GM20000 (cell line): ENCODE measurements around the gene CCRL2.

ENCODE experiments used
- DNase-seq: peaks from one replicate; pipeline ENCODE4 v3.0.0; 2012; ENCODE audit warnings: low spot score
- CTCF ChIP-seq: IDR thresholded peaks from 2 replicates; pipeline ENCODE4 v1.5.1; 2012; ENCODE audit warnings: mild to moderate bottlenecking, control low read depth; ENCODE audit errors: extremely low read depth, missing control alignments

CCRL2 gene

GRCh38 chr3:46371519-46372340, 35.3 kb upstream of the CCRL2 start:
- no peak for TF ChIP-seq CTCF
- no peak for DNase-seq

GRCh38 chr3:46372492-46373359, 34.3 kb upstream of the CCRL2 start:
- peak; percentile 34 for DNase-seq
- peak; percentile 71 for TF ChIP-seq CTCF

- no peak for DNase-seq
- no peak for TF ChIP-seq CTCF
These were observed 32.3 kb upstream of the CCRL2 start for GRCh38 chr3:46374755-46375154.

DNA sequence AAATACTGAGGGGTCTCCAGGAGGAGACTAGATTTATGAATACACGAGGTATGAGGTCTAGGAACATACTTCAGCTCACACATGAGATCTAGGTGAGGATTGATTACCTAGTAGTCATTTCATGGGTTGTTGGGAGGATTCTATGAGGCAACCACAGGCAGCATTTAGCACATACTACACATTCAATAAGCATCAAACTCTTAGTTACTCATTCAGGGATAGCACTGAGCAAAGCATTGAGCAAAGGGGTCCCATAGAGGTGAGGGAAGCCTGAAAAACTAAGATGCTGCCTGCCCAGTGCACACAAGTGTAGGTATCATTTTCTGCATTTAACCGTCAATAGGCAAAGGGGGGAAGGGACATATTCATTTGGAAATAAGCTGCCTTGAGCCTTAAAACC, 31.8 kb upstream of the CCRL2 start:
- no peak for DNase-seq
- no peak for TF ChIP-seq CTCF

- TF ChIP-seq CTCF: no peak
- DNase-seq: no peak
These were observed 31.2 kb upstream of the CCRL2 start for GRCh38 chr3:46375814-46376213.

DNA sequence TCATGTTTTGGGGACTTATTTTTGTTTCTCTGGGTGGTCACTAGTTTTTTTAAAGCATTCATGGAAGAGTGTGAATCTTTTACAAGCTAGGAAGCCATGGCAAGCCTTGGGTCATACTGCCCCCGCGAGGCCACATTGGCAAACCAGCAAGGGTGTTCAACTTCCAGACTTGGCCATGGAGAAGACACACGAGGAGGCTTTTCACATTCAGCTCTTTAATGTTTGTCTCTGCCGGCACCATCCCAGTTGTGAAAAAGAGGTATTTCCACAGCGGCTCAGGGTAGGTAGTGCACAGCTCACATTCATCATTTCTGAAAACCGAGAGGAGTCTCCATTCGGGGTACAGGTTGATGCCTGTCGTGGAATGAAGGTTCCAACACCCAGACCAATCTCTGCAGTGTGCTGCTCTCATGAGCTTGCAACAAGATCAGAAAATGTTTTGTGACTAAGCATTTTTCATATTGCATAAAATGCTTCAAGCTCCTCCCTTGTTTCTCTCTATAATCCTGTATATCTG, 28.6 kb upstream of the CCRL2 start:
- TF ChIP-seq CTCF: peak; percentile 94
- peak; percentile 52 for DNase-seq
